ENCODE results near the gene NLK. TPM values are rescaled to one million over a fixed set of nuclear protein-coding genes. Genes with fewer than 3 reads are reported as not detected.
"Not testable (repeated sequence)": the region's sequence is repeated elsewhere in the genome, so short reads cannot be mapped to it uniquely, and the experiment has no call there.

The NLK gene
- total RNA-seq, 2 donors from 2014 or later, result 8.2 to 11.6 TPM

DNA sequence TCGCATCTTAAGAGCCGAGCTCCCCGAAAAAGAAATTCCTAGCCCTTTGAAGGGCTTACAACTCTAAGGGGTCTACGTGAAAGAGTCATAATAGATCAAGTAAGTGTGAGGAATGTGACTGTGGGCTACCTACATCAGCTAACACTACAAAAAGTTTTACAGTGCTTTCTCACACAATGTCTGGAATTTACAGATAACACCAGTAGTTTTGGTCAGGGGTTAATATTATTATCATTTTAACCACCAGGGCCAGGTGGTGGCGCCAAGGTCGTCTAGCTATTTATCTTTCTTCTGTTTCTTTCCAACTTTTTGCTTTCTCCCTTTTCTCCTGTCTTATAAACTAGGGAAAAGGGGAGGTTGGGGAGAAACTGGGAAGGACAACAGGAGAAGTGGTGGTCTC lies 188.1 kb downstream of the NLK start:
- not testable (repeated sequence) for H3K4me3 Mint-ChIP-seq; H3K27ac Mint-ChIP-seq; H3K9me3 Mint-ChIP-seq; ATAC-seq (replicated peaks); H3K36me3 Mint-ChIP-seq (ENCODE audit: low read depth)
- H3K4me1 Mint-ChIP-seq, result peaks cover 14% of the 10 kb centered on the region
- peaks cover 35% of the 10 kb centered on the region for H3K27me3 Mint-ChIP-seq

DNA sequence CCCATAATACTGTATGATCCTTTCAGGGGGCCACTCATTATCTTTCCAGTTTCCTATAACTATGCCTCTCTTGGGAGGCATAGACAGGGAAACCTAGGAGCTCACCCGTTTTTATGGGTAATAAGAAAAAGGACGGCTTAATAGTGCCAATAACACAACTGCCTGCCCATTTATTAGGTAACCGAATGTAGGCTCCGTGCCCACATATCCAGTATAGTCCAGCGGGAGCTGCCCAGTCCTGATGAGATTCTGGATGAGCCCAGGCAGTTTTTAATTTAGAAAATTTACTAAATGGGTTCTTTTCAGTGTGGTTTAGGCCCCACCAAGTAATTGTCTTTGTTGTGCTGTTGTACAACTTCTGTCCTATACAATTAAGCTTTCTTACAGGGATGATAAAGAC lies 189.1 kb downstream of the NLK start:
- Mint-ChIP-seq H3K27me3 (peaks cover 35% of the 10 kb centered on the region), H3K4me1 (peaks cover 14% of the 10 kb centered on the region)
- not testable (repeated sequence) for H3K4me3 Mint-ChIP-seq; H3K27ac Mint-ChIP-seq; ATAC-seq (replicated peaks); H3K36me3 Mint-ChIP-seq (ENCODE audit: low read depth); H3K9me3 Mint-ChIP-seq

DNA sequence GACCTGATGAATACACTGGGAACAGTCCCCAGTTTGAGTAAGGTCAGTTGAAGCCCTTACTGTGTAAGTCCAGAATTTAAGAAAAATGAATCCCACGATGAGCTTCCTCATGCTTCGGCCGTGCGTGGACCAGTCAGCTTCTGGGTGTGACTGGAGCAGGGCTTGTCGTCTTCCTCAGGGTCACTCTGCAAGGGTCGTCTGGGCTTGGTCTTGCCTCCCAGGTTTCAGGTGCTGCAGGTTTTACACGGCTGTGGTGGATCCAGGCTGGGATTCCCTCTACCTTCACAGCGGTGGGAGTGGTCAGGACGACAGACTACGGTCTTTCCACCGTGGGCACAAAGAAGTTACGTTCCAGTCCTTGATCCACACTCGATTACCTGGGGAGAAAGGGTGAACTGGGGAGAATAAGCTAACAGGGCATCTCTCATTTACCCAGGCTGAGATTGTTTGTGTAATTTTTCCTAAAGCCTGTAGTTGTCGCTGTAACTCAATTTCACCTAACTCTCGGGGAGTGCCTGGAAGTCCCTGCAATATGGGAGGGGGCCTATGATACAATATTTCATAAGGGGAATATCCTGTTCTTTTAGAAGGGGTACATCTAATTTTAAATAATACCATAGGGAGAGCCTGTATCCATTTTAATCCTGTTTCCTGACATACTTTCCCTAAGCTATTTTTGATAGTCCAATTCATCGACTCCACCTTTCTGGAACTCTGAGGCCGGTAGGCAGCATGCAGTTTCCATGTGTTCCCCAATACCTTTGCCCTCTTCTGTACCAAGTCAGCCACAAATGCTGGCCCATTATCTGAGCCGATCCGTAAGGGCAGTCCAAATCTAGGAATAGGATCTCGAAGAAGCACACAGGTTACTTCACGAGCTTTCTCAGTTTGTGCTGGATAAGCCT lies 190.7 kb downstream of the NLK start:
- H3K27ac Mint-ChIP-seq; H3K9me3 Mint-ChIP-seq; ATAC-seq (replicated peaks); H3K4me3 Mint-ChIP-seq; H3K4me1 Mint-ChIP-seq; H3K36me3 Mint-ChIP-seq (ENCODE audit: low read depth): not testable (repeated sequence)
- peaks cover 27% of the 10 kb centered on the region for H3K27me3 Mint-ChIP-seq

DNA sequence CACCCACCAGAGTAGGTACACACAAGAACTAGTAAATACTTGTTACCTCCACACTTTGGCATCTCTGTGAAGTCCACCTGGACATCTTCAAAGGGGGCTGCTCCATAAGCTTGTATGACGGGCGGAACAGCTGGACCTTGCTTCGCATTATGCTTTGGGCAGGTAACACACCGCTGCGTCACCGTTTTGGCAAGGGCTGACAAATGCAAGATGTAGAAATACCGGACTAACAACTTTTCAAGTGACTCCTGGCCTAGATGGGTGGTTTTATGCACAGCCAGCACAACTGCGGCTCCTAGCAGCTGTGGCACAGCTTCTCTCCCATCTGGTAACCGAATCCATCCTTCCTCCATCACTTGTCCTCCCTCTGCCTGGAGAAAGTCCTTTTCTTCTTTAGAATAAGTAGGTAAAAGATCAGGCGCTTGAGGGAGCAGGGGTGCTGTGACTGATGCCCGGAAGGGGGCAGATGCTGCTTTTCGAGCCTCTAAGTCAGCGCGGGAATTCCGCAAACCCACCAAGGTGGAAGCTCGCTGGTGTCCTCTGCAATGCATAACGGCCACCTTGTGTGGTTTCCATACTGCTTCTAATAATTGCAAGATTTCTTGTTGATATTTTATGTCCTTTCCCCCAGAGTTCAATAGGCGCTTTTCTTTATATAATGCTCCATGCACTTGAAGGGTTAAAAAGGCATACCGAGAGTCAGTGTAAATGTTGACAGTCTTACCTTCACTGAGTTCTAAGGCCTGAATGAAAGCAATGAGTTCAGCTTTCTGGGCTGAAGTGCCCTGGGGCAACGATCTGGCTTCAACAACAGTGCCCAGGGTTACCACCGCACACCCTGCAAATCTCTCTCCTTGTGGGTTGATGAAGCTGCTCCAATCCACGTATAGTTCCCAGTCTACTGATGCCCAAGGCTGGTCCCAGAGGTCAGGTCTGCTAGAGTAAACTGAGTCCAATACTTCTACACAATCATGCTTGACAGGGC lies 191.7 kb downstream of the NLK start:
- H3K36me3 Mint-ChIP-seq (ENCODE audit: low read depth), result not testable (repeated sequence)
- H3K27me3 Mint-ChIP-seq, result peaks cover 19% of the 10 kb centered on the region

DNA sequence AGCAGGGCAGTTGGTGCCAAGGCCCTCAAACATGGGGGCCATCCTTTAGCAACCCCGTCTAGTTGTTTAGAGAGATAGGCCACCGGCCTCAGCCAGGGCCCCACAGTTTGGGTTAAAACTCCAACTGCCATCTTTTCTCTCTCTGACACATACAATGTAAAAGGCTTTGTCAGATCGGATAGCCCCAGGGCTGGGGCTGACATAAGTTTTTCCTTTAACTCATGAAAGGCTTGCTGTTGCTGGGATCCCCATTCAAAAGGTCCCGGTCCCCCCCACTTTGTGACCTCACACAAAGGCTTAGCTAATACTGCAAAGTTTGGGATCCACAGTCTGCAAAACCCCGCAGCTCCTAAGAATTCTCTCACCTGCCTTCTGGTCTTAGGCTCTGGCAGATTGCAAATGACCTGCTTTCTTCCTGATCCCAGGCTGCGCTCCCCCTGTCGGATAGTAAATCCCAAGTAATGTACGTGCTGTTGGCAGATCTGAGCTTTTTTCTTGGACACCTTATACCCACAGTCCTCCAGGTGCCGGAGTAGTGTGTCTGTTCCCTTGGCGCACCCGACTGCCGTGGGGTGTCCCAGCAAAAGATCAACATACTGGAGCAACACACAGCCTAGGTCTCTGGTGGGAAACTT lies 192.7 kb downstream of the NLK start:
- peaks cover 11% of the 10 kb centered on the region for H3K27me3 Mint-ChIP-seq
- not testable (repeated sequence) for H3K9me3 Mint-ChIP-seq; H3K27ac Mint-ChIP-seq; H3K36me3 Mint-ChIP-seq (ENCODE audit: low read depth); H3K4me1 Mint-ChIP-seq; ATAC-seq (replicated peaks); H3K4me3 Mint-ChIP-seq

More for the DNA sequence above, 191.7 kb downstream of the NLK start:
- not testable (repeated sequence) for H3K4me3 Mint-ChIP-seq; H3K9me3 Mint-ChIP-seq; H3K4me1 Mint-ChIP-seq; H3K27ac Mint-ChIP-seq; ATAC-seq (replicated peaks)

DNA sequence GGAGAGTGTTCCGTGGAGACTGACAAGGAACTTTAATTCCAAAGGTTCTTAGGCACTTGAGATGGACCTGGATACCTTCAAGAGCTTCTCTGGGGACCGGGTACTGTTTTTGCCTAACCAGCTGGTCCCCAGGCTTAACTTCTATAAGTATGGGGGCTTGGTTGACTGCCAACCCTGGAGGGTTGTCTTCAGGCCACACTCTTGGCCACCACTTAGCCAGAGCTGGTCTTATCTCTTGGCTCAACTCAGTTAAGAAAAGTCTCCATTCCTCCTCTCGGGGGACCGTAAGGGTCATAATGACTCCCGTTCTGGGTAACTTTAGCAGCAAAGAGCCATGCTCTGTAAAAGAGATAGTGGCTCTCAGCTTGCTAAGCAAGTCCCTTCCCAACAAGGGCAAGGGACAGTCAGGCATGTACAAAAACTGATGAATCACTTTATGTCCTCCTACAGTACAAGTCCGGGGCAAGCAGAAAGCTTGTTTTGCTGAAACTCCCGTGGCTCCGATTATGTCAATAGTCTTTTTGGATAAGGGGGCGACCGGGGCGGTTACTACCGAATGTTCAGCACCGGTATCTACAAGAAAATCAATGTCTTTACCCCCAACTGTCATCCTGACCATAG lies 193.7 kb downstream of the NLK start:
- not testable (repeated sequence) for ATAC-seq (replicated peaks); H3K4me3 Mint-ChIP-seq; H3K4me1 Mint-ChIP-seq; H3K27ac Mint-ChIP-seq; H3K9me3 Mint-ChIP-seq; H3K27me3 Mint-ChIP-seq; H3K36me3 Mint-ChIP-seq (ENCODE audit: low read depth)

DNA sequence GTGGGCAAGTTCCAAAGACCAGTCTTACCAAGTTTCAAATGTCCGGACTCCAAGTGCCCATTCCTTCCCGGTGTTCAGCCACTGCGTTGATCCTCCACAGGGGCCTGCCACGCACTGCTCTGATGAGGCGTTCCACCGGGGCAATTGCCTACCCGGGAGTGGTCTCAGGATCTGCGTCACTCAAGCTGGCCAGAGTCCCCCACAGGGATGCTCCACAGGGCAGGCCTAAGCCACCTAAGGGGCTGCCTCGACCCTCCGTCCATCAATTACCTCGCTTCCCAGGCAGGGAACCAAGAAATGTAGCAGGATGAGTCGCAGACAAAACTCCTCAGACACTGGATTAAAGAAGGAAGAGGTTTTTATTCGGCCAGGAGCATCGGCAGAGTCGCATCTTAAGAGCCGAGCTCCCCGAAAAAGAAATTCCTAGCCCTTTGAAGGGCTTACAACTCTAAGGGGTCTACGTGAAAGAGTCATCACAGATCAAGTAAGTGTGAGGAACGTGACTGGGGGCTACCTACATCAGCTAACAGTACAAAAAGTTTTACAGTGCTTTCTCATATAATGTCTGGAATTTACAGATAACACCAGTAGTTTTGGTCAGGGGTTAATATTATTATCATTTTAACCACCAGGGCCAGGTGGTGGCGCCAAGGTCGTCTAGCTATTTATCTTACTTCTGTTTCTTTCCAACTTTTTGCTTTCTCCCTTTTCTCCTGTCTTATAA lies 196.2 kb downstream of the NLK start:
- ATAC-seq (replicated peaks); H3K27ac Mint-ChIP-seq; H3K36me3 Mint-ChIP-seq (ENCODE audit: low read depth); H3K4me1 Mint-ChIP-seq; H3K9me3 Mint-ChIP-seq; H3K27me3 Mint-ChIP-seq; H3K4me3 Mint-ChIP-seq: not testable (repeated sequence)

DNA sequence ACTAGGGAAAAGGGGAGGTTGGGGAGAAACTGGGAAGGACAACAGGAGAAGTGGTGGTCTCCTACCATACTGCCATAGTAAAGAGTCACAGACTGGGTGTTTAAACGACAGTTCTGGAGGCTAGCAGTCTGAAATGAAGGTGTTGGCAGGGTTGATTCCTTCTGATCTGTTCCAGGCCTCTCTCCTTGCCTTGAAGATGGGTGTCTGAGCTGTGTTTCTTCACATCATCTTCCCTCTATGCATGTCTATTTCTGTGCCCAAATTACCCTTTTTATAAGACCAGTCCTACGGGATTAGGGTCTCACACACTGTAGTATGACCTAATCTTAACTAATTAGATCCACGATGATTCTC lies 196.8 kb downstream of the NLK start:
- Mint-ChIP-seq H3K9me3 (no peaks in the 10 kb centered on the region), H3K27me3 (peaks cover 3% of the 10 kb centered on the region), H3K4me3 (no peak overlapping the region), H3K27ac (no peak overlapping the region), H3K4me1 (no peaks in the 10 kb centered on the region), H3K36me3 (ENCODE audit: low read depth) (no peaks in the 10 kb centered on the region)
- ATAC-seq (replicated peaks), result no peak

DNA sequence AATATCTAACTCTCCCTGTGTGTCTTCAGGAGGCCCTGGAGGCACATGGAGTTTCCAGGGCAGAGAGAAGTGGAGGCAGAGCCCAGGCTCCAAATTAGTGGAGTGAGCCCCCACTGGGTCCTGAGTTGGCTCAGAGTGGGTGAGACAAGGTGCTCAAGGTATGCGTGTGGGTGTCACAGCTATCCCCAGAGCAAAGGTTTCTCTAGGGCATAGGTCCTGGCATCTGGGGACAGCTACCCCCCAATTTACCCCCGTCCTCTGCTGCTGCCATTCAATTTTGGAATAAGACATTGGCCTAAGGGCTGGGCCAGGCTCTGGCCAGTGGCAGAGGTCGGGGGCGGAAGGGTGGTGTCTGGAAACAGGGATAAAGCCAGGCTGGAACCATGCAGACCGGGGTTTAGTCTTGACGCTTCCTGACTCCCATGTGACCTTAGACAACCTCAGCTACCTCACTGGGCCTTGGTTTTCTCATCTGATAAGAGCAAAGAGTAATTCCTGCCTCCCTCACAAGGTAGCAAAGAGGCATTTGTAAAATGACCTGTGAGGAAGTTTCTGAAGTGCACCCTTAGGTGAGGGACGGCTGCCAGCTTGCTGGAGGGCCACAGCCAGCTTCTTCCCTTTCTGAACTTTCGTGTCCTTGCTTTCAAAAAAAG lies 198.3 kb downstream of the NLK start:
- Mint-ChIP-seq H3K4me1 (no peaks in the 10 kb centered on the region), H3K9me3 (no peaks in the 10 kb centered on the region), H3K36me3 (ENCODE audit: low read depth) (no peaks in the 10 kb centered on the region), H3K4me3 (no peak overlapping the region), H3K27me3 (peaks cover 3% of the 10 kb centered on the region), H3K27ac (no peak overlapping the region)
- ATAC-seq (replicated peaks), result no peak

DNA sequence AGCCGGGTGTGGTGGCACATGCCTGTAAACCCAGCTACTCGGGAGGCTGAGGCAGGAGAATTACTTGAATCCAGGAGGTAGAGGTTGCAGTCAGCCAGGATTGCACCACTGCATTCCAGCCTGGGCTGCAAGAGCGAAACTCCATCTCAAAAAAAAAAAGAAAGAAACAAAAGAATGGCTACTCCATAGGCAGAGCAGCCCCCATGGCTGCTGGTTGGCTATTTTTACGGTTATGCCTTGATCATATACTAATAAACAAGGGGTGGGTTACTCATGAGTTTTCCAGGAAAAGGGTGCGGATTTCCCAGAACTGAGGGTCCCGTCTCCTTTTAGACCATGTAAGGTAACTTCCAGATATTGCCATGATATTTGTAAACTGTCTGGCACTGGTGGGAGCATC lies 200.3 kb downstream of the NLK start:
- peaks cover 3% of the 10 kb centered on the region for H3K27me3 Mint-ChIP-seq
- ATAC-seq (replicated peaks), result no peak
- H3K36me3 Mint-ChIP-seq (ENCODE audit: low read depth), result no peaks in the 10 kb centered on the region
- no peaks in the 10 kb centered on the region for H3K9me3 Mint-ChIP-seq
- H3K4me1 Mint-ChIP-seq, result no peaks in the 10 kb centered on the region
- no peak overlapping the region for H3K27ac Mint-ChIP-seq
- H3K4me3 Mint-ChIP-seq, result no peak overlapping the region

DNA sequence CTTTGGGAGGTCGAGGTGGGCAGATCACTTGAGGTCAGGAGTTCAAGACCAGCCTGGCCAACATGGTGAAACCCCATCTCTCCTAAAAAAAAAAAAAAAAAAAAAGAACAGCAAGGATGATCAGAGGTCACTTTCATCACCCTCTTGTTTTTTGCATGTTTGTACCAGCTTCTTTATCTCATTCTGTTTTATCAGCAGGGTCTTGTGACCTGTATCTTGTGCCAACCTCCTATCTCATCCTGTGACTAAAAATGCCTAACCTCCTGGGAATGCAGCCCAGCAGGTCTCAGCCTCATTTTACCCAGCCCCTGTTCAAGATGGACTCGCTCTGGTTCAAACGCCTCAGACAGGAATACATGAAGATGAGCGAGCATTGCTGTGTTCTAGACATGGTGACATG lies 200.8 kb downstream of the NLK start:
- not testable (repeated sequence) for H3K27me3 Mint-ChIP-seq; H3K9me3 Mint-ChIP-seq; H3K36me3 Mint-ChIP-seq (ENCODE audit: low read depth); H3K4me1 Mint-ChIP-seq; H3K4me3 Mint-ChIP-seq; H3K27ac Mint-ChIP-seq; ATAC-seq (replicated peaks)

DNA sequence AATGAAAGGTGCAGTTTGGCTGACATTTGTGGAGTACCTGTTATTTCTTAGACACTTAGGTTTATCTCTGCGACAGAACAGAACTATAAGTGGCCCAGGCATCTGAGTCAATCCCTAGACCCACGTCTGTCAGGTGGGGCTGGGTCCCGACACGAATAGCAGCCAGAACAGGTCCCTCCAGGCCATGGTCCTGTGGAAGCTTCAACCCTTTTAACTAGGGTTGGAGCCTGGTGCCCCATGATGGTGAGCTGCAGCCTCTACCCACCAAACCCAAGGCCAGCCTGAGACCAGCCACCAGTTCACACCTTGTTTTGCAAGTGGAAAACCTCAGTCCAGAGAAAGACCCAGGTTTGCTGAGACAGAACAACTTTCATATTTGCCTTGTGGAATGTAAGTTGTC lies 202.0 kb downstream of the NLK start:
- Mint-ChIP-seq H3K27ac (no peak overlapping the region), H3K4me3 (no peak overlapping the region), H3K27me3 (peaks cover 3% of the 10 kb centered on the region), H3K36me3 (ENCODE audit: low read depth) (no peaks in the 10 kb centered on the region), H3K4me1 (no peaks in the 10 kb centered on the region), H3K9me3 (no peaks in the 10 kb centered on the region)
- ATAC-seq (replicated peaks), result no peak

All from activated T-helper 17 cell treated with anti-CD3 and anti-CD28 coated beads, Interleukin-2, amount 50 U/mL, for 72 hours (primary cell).